H1 (cell line): ENCODE results near the gene DOCK1.

Source experiments
- CEBPB ChIP-seq: IDR thresholded peaks from 2 replicates; pipeline ENCODE4 v1.6.1; 2012; ENCODE audit warnings: low read depth, low read length
- CHD1 ChIP-seq: IDR thresholded peaks from 2 replicates; pipeline ENCODE4 v1.6.1; 2012; ENCODE audit warnings: low read depth, low read length, improper control_type of control experiment
- CREB1 ChIP-seq: IDR thresholded peaks from 2 replicates; pipeline ENCODE4 v1.6.1; 2012; ENCODE audit warnings: inconsistent platforms
- EP300 ChIP-seq, 2 experiments: IDR thresholded peaks; 1 replicate in 1 of 2; 2 replicates in 1 of 2; pipeline ENCODE4 v1.6.1; 2011 to 2012; ENCODE audit warnings: low read depth in 2 of 2, low read length in 2 of 2, mild to moderate bottlenecking in 2 of 2, borderline replicate concordance in 1 of 2, inconsistent platforms in 1 of 2, moderate library complexity in 1 of 2
- EZH2 ChIP-seq: fragments of 200-600 bp; sonication (generic); IDR thresholded peaks from 2 replicates; pipeline ENCODE4 v1.7.1; 2012; ENCODE audit warnings: low read depth, mild to moderate bottlenecking, moderate library complexity, low read length, inconsistent platforms; ENCODE audit not compliant: severe bottlenecking
- POLR2A ChIP-seq, 2 experiments: IDR thresholded peaks; 1 replicate in 1 of 2; 2 replicates in 1 of 2; pipeline ENCODE4 v1.6.1; 2011; ENCODE audit warnings: low read depth in 2 of 2, low read length in 2 of 2, mild to moderate bottlenecking in 2 of 2; ENCODE audit errors: control extremely low read depth in 1 of 2
- RNF2 ChIP-seq: fragments of 200-900, 300-1000 bp; sonication (generic); IDR thresholded peaks from 2 replicates; pipeline ENCODE4 v1.7.1; 2016; ENCODE audit warnings: borderline replicate concordance, low read depth, mild to moderate bottlenecking, antibody characterized with exemption, low read length; ENCODE audit not compliant: poor library complexity, severe bottlenecking; ENCODE audit errors: missing control alignments
- SP1 ChIP-seq: IDR thresholded peaks from 2 replicates; pipeline ENCODE4 v1.6.1; 2011; ENCODE audit warnings: low read depth, low read length
- SRF ChIP-seq: IDR thresholded peaks from 2 replicates; pipeline ENCODE4 v1.6.1; 2011; ENCODE audit warnings: mild to moderate bottlenecking, low read depth, low read length, moderate library complexity
- TAF1 ChIP-seq: IDR thresholded peaks from 2 replicates; pipeline ENCODE4 v1.6.1; 2011; ENCODE audit warnings: mild to moderate bottlenecking, low read depth, low read length
- YY1 ChIP-seq: IDR thresholded peaks from 2 replicates; pipeline ENCODE4 v1.6.1; 2011; ENCODE audit warnings: low read depth, mild to moderate bottlenecking, low read length
- TF ChIP-seq, protein P1 (sequence below), 3 experiments: IDR thresholded peaks; 1 replicate in 2 of 3; 2 replicates in 1 of 3; pipeline versions ENCODE4 v1.5.1 to v1.6.1; 2011; ENCODE audit warnings: low read length in 3 of 3, mild to moderate bottlenecking in 3 of 3, inconsistent platforms in 2 of 3, low read depth in 1 of 3, moderate library complexity in 1 of 3; ENCODE audit not compliant: insufficient read depth in 1 of 3; ENCODE audit errors: control extremely low read depth in 1 of 3
- TF ChIP-seq, protein P2 (sequence below): IDR thresholded peaks from 2 replicates; pipeline ENCODE4 v1.6.1; 2011; ENCODE audit warnings: low read length, improper control_type of control experiment

GRCh38 chr10:126867567-126868365 lies 37.5 kb upstream of the DOCK1 start:
- TF ChIP-seq RNF2 (no peak), YY1 (no peak), POLR2A (IDR thresholded peaks at IDR 0.05; ENCODE audit: control extremely low read depth in 1 of 2, low read depth in 2 of 2, low read length in 2 of 2) (no peak), CEBPB (no peak), SP1 (no peak), EP300 (IDR thresholded peaks at IDR 0.05; ENCODE audit: borderline replicate concordance in 1 of 2, low read depth in 2 of 2, low read length in 2 of 2) (no peak), CREB1 (no peak), TAF1 (no peak), EZH2 (no peak), CHD1 (no peak), SRF (no peak)
- TF ChIP-seq, protein P1, sequence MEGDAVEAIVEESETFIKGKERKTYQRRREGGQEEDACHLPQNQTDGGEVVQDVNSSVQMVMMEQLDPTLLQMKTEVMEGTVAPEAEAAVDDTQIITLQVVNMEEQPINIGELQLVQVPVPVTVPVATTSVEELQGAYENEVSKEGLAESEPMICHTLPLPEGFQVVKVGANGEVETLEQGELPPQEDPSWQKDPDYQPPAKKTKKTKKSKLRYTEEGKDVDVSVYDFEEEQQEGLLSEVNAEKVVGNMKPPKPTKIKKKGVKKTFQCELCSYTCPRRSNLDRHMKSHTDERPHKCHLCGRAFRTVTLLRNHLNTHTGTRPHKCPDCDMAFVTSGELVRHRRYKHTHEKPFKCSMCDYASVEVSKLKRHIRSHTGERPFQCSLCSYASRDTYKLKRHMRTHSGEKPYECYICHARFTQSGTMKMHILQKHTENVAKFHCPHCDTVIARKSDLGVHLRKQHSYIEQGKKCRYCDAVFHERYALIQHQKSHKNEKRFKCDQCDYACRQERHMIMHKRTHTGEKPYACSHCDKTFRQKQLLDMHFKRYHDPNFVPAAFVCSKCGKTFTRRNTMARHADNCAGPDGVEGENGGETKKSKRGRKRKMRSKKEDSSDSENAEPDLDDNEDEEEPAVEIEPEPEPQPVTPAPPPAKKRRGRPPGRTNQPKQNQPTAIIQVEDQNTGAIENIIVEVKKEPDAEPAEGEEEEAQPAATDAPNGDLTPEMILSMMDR (IDR thresholded peaks at IDR 0.05; ENCODE audit: control extremely low read depth in 1 of 3, insufficient read depth in 1 of 3, low read depth in 1 of 3, low read length in 3 of 3): no peak
- TF ChIP-seq, protein P2, sequence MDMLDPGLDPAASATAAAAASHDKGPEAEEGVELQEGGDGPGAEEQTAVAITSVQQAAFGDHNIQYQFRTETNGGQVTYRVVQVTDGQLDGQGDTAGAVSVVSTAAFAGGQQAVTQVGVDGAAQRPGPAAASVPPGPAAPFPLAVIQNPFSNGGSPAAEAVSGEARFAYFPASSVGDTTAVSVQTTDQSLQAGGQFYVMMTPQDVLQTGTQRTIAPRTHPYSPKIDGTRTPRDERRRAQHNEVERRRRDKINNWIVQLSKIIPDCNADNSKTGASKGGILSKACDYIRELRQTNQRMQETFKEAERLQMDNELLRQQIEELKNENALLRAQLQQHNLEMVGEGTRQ: no peak
